ENCODE results near the gene EVI2A. TPM values are rescaled to one million over a fixed set of nuclear protein-coding genes. Genes with fewer than 3 reads are reported as not detected.
"Not testable (repeated sequence)": the region's sequence is repeated elsewhere in the genome, so short reads cannot be mapped to it uniquely, and the experiment has no call there.

Gene EVI2A
- polyA plus RNA-seq, 3 donors, result 121 to 138 (median 125) TPM

DNA sequence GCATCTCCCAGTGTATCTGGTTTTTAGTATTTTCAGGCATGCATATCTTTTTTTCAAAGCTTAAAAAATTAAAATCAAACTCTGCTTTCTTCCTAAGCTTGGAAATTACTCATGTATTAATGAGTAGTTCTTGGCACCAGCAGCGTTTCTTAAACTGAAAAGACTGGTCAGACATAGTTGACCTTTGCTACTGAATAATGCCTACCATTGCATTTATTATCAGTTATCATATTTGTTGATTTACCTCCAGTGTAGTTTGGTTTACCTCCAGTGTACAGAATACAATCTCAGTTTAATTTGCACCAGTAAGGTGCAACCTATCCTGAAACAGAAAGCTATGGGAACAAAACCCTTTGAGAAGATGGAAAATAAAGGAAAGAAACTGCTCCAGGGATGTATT is 34.5 kb upstream of the EVI2A start:
- Histone ChIP-seq H3K4me3 (replicated peaks in 1 of 3; ENCODE audit: low read depth in 2 of 3, low read length in 3 of 3) (no peak overlapping the region), H3K27ac (ENCODE audit: low read depth in 1 of 2, low read length in 2 of 2) (no peak overlapping the region), H3K4me1 (ENCODE audit: control insufficient read depth in 1 of 2, insufficient read depth in 2 of 2, low read length in 2 of 2) (no peaks in the 10 kb centered on the region), H3K27me3 (ENCODE audit: control insufficient read depth in 2 of 2, insufficient read depth in 2 of 2, low read length in 2 of 2) (no peaks in the 10 kb centered on the region), H4K20me1 (ENCODE audit: insufficient read depth, low read length) (no peaks in the 10 kb centered on the region), H3K79me2 (ENCODE audit: insufficient read depth, low read length) (no peaks in the 10 kb centered on the region), H3K36me3 (replicated peaks in 1 of 2; ENCODE audit: control insufficient read depth in 1 of 2, insufficient read depth in 2 of 2, low read length in 2 of 2) (peaks cover 8 to 52% of the 10 kb centered on the region in 2 donors), H3K4me2 (replicated peaks; ENCODE audit: extremely low read depth, low read length, poor library complexity, severe bottlenecking) (no peak overlapping the region), H3K9ac (ENCODE audit: insufficient read depth, low read length, poor library complexity, severe bottlenecking) (no peak overlapping the region), H3K9me3 (replicated peaks in 1 of 2; ENCODE audit: control insufficient read depth in 1 of 2, insufficient read depth in 1 of 2, low read length in 2 of 2) (no peaks in the 10 kb centered on the region), H2AFZ (ENCODE audit: insufficient read depth, low read depth, low read length, poor library complexity, severe bottlenecking) (no peak overlapping the region)
- TF ChIP-seq, protein P1, sequence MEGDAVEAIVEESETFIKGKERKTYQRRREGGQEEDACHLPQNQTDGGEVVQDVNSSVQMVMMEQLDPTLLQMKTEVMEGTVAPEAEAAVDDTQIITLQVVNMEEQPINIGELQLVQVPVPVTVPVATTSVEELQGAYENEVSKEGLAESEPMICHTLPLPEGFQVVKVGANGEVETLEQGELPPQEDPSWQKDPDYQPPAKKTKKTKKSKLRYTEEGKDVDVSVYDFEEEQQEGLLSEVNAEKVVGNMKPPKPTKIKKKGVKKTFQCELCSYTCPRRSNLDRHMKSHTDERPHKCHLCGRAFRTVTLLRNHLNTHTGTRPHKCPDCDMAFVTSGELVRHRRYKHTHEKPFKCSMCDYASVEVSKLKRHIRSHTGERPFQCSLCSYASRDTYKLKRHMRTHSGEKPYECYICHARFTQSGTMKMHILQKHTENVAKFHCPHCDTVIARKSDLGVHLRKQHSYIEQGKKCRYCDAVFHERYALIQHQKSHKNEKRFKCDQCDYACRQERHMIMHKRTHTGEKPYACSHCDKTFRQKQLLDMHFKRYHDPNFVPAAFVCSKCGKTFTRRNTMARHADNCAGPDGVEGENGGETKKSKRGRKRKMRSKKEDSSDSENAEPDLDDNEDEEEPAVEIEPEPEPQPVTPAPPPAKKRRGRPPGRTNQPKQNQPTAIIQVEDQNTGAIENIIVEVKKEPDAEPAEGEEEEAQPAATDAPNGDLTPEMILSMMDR (IDR thresholded peaks at IDR 0.05), result no peak
- peaks cover 49% of the 10 kb centered on the region in 2 donors for H3K36me3 Mint-ChIP-seq
- H3K4me1 Mint-ChIP-seq, result peaks cover 4% of the 10 kb centered on the region
- H3K9me3 Mint-ChIP-seq, result no peaks in the 10 kb centered on the region
- no peaks in the 10 kb centered on the region for H3K27me3 Mint-ChIP-seq (ENCODE audit: low read depth in 3 of 3)
- no CpG with 5 or more reads among the region's 1 CpG for WGBS (ENCODE audit: insufficient coverage)
- intact Hi-C loops (cut with micrococcal nuclease), result no loop called here
- no peak overlapping the region for H3K4me3 Mint-ChIP-seq
- H3K27ac Mint-ChIP-seq, result no peak overlapping the region
- no peak for DNase-seq

DNA sequence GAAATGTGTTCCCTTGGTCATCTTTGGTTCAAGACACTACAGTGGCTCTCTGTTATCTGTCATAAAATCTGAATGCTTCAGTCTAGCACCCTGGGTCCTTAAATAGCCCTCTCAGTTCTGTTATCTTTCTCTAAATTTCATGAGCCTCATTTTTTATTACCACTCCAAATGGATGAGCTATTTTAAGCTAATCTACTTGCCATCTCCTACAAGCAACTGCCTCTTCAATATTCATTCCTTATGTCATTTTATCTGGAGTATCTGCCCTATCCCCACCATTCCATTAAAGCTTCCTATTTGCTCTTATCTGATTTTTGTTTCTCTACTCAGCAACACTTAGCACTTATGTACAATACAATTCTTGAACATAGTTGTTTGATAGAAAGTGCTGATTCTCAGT is 28.0 kb upstream of the EVI2A start:
- no peaks in the 10 kb centered on the region for H3K9me3 Mint-ChIP-seq
- H3K79me2 ChIP-seq (ENCODE audit: insufficient read depth, low read length), result no peaks in the 10 kb centered on the region
- intact Hi-C loops (cut with micrococcal nuclease), result no loop called here

DNA sequence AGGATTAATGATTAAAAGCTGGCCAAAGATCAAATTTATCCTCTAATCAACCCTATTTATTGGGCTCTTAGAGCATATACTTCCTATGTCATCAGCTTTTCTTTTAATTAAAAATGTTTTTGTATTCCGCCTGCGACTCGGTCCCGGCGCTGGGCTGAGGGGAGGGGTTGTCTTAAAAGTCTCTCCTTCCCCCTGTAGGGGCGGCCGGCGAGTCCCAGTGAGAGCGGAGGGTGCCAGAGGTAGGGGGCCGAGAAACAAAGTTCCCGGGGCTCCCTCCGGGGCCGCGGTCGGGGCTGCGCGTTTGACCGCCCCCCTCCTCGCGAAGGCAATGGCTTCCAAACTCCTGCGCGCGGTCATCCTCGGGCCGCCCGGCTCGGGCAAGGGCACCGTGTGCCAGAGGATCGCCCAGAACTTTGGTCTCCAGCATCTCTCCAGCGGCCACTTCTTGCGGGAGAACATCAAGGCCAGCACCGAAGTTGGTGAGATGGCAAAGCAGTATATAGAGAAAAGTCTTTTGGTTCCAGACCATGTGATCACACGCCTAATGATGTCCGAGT is 23.8 kb upstream of the EVI2A start:
- H3K36me3 Mint-ChIP-seq, result peaks cover 24 to 26% of the 10 kb centered on the region in 2 donors
- H3K27ac Mint-ChIP-seq; H3K9ac ChIP-seq (ENCODE audit: insufficient read depth, low read length, poor library complexity, severe bottlenecking); H3K4me2 ChIP-seq (replicated peaks; ENCODE audit: extremely low read depth, low read length, poor library complexity, severe bottlenecking); H3K4me1 Mint-ChIP-seq; H3K4me3 Mint-ChIP-seq; H4K20me1 ChIP-seq (ENCODE audit: insufficient read depth, low read length); H3K27ac ChIP-seq (ENCODE audit: low read depth in 1 of 2, low read length in 2 of 2); DNase-seq; H3K9me3 Mint-ChIP-seq; H3K27me3 Mint-ChIP-seq (ENCODE audit: low read depth in 3 of 3); H3K9me3 ChIP-seq (replicated peaks in 1 of 2; ENCODE audit: control insufficient read depth in 1 of 2, insufficient read depth in 1 of 2, low read length in 2 of 2); H3K79me2 ChIP-seq (ENCODE audit: insufficient read depth, low read length); H2AFZ ChIP-seq (ENCODE audit: insufficient read depth, low read depth, low read length, poor library complexity, severe bottlenecking); H3K4me3 ChIP-seq (replicated peaks in 1 of 3; ENCODE audit: low read depth in 2 of 3, low read length in 3 of 3); intact Hi-C loops (cut with micrococcal nuclease); H3K4me1 ChIP-seq (ENCODE audit: control insufficient read depth in 1 of 2, insufficient read depth in 2 of 2, low read length in 2 of 2); H3K27me3 ChIP-seq (ENCODE audit: control insufficient read depth in 2 of 2, insufficient read depth in 2 of 2, low read length in 2 of 2): not testable (repeated sequence)
- no CpG with 5 or more reads among the region's 34 CpGs for WGBS (ENCODE audit: insufficient coverage)
- H3K36me3 ChIP-seq (replicated peaks in 1 of 2; ENCODE audit: control insufficient read depth in 1 of 2, insufficient read depth in 2 of 2, low read length in 2 of 2), result peaks cover 0 to 29% of the 10 kb centered on the region in 2 donors

More for the DNA sequence above, 28.0 kb upstream of the EVI2A start:
- Histone ChIP-seq H3K9me3 (replicated peaks in 1 of 2; ENCODE audit: control insufficient read depth in 1 of 2, insufficient read depth in 1 of 2, low read length in 2 of 2) (no peaks in the 10 kb centered on the region), H2AFZ (ENCODE audit: insufficient read depth, low read depth, low read length, poor library complexity, severe bottlenecking) (no peak overlapping the region), H3K27me3 (ENCODE audit: control insufficient read depth in 2 of 2, insufficient read depth in 2 of 2, low read length in 2 of 2) (no peaks in the 10 kb centered on the region), H3K27ac (ENCODE audit: low read depth in 1 of 2, low read length in 2 of 2) (no peak overlapping the region), H3K9ac (ENCODE audit: insufficient read depth, low read length, poor library complexity, severe bottlenecking) (no peak overlapping the region), H4K20me1 (ENCODE audit: insufficient read depth, low read length) (no peaks in the 10 kb centered on the region), H3K36me3 (replicated peaks in 1 of 2; ENCODE audit: control insufficient read depth in 1 of 2, insufficient read depth in 2 of 2, low read length in 2 of 2) (peaks cover 2 to 37% of the 10 kb centered on the region in 2 donors), H3K4me1 (ENCODE audit: control insufficient read depth in 1 of 2, insufficient read depth in 2 of 2, low read length in 2 of 2) (no peaks in the 10 kb centered on the region), H3K4me3 (replicated peaks in 1 of 3; ENCODE audit: low read depth in 2 of 3, low read length in 3 of 3) (no peak overlapping the region), H3K4me2 (replicated peaks; ENCODE audit: extremely low read depth, low read length, poor library complexity, severe bottlenecking) (no peak overlapping the region)
- Mint-ChIP-seq H3K4me1 (no peaks in the 10 kb centered on the region), H3K27me3 (ENCODE audit: low read depth in 3 of 3) (no peaks in the 10 kb centered on the region), H3K27ac (no peak overlapping the region), H3K4me3 (no peak overlapping the region), H3K36me3 (peaks cover 36% of the 10 kb centered on the region in 2 donors)
- no peak for DNase-seq
- TF ChIP-seq, protein P1 (IDR thresholded peaks at IDR 0.05), result no peak

Measured in CD14-positive monocyte (primary cell).